GM19455 (cell line): ENCODE data around the gene PAQR7.

Source experiments
- ATAC-seq: cut with Tn5 transposase; IDR thresholded peaks from one replicate; pipeline ENCODE4 v1.9.1; 2021; ENCODE audit not compliant: unreplicated experiment

The PAQR7 gene

DNA sequence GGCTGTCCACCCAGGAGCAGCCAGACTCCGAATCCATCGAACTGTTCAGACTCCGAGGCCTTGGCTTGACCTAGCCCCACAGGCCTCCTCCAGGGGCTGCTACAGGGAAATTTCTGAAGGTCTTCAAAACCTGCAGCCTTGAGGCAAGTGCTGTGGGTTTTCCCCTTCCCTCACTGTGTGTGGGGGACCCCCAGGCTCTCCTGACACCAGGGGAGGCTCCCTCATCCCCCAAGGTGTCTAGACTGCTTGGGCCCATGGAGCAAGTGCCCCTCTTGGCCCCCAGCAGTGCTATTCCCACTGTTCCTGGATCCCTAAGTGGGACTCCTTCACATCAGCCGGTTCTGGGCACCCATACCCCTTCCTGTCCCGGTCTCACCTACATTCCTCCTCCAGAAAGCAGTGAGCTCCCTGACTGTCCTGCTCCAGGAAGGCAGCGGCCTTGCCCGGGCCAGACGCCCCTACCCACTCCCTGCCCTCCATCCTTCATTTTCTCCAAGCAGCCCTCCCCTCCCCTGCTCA, 814 bp downstream of the PAQR7 start:
- no peak for ATAC-seq

DNA sequence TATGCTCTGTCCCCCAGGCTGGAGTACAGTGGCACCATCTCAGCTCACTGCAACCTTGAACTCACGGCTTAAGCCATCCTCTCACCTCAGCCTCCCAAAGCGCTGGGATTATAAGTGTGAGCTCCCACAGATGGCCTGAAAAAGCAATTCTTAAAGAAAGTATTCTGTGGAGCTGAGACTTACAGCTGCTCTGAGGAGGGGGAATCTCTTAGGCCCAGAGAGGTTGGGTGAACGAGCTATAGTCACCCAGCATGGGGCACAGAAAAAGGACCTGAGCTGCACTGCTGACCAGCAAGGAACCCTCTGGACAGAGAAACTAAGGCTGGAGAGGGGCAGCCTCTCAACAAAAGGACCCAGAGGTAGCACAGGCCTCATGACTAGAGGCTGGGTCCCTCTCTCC, 1.3 kb downstream of the PAQR7 start:
- no peak for ATAC-seq

DNA sequence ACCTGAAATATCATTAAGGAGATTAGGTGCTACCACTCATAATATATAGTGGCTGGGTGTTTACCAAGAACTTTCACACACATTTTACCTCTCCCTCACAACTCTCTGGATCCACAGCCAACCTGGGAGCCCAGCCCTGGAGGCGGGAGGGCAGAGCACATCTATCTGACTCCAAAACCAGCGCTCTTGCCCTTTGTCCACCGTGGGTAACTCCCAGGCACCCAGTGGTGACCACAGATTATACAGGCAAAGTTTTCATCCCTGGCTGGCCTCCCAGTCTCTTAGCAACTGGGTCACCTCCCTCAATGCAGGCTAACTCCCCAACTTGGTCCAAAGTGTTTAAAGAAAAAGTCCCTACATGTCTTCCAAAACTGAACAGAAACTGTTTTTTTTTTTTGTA, 2.4 kb downstream of the PAQR7 start:
- no peak for ATAC-seq

DNA sequence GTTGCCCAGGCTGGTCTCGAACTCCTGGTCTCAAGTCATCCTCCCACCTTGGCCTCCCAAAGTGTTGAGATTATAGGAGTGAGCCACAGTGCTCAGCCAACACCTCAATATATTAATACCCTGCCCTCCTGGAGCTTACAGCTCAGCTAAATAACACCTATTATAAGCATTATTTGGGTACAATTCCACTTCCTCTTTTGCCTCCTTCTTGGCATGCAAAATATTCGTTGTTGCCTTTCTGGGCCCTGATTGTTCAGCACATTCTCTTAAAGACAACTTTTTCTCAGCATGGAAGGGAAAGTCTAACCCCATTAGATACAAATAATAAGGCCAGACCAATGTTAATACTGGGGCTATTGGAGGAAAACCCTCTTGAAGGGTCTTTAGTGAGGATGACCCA, 2.8 kb downstream of the PAQR7 start:
- ATAC-seq = no peak

DNA sequence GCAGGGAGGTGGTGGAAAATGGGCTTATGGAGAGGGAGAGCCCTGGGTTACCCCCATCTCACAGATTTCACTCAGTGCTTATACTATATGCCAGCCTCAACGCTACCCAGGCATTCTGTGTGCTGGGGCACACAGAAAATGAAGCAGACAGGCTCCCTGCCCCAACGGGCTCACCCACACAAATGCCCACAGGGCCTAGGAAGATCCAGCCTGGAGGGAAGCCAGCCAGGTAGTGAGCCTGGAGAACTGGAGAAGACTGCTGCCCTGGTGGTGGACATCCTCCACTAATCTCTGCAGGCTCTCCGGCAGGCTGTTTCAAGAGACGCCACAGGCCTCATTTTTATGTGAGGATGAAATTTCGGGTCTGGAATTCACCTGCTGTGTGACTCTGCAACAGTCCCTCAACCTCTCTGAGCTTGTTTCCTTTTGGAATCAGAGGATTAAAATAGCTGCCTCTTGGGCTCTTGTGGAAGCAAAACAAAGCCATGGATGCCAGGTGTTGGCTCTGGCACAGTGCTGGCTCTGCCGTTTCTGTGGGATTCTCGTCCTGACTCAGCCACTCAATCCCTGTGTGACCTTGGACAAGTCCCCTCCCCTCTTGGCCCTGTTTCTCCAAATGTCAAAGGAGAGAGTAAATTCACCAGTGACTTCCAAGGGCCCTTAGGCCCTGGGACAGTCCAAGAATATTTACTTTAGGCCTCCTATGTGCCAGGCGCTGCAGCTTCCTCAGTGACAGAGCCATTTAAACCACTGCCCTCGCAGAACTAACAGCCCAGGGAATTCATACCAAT, 3.6 kb downstream of the PAQR7 start:
- ATAC-seq = no peak

DNA sequence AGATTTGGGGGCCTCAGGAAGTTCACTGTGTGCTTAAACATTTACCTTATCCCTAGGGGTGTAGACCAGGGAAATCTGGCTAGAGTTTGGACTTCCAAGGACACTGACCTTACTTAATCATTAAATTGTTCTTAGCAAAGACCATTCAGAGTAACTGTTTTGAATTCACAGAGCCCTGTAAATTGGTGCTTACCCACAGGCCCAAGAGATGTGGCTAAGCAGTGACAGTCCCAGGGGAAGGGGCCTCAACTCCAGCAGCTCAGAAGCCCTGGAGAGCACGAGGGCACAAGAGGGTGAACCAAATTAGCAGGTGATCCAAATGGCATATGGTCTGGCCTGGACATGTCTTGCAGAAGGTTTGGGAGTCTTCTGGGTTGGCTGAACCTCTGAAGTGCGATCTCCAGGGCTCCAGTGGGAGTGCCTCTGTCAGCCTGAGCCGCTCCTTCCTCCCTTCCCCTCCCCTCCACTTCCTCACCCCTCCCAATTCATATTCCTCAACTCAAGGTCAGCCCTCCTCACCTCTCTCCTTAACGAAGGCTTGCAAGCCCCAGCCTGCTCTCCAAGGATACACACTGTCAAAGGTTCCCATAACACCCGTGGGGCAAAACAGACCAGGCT, 4.3 kb downstream of the PAQR7 start:
- no peak for ATAC-seq

DNA sequence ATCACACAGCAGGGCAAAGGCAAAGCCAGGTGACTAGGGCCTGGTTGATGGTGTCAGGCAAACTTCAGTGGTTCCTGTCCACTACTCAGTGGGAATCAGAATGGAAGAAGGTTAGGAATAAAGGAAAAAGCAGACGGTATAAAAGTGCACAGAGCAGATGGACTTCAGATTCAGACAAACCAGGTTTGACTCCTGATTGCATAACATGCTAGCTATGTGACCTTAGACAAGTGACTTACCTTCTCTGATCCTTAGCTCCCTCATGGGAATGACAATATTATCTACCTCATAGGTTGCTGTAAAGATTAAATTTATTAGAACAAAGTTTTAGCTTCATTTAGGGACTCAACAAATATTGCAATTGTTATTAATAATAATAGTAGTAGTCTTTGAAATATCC, 4.9 kb downstream of the PAQR7 start:
- ATAC-seq = no peak

DNA sequence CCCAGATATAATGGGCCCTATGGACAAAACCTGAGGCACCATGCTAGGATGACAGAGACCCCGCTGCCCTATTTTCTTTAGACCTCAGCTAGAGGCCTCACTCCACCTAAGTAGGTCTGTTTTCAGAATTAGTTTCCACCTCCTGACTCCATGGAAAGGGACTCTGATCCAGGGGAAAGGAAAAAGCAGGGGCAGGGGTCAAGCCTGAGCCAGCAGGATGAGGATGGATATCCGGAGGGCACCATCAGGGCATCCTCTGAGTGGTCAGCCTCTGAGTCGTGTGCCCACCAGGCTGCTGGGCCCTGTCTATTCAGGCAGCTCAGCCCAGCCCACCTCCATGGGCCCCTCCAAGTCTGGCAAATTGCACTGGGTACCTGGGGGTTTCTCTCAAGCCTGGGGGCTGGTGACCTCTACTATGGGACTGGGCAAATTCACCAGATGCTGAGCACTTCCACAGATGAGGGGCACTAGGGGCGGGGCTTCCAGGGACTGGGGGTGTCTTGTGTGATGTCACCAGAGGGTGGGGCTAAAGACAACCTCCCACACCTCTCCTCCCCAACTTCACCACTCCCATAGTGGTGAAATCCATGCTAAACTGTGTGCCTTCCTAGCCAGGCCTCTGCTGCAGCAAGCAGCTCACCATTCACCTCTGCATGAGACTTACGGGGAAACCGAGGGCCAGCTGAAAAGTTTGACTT, 5.5 kb downstream of the PAQR7 start:
- ATAC-seq = no peak

DNA sequence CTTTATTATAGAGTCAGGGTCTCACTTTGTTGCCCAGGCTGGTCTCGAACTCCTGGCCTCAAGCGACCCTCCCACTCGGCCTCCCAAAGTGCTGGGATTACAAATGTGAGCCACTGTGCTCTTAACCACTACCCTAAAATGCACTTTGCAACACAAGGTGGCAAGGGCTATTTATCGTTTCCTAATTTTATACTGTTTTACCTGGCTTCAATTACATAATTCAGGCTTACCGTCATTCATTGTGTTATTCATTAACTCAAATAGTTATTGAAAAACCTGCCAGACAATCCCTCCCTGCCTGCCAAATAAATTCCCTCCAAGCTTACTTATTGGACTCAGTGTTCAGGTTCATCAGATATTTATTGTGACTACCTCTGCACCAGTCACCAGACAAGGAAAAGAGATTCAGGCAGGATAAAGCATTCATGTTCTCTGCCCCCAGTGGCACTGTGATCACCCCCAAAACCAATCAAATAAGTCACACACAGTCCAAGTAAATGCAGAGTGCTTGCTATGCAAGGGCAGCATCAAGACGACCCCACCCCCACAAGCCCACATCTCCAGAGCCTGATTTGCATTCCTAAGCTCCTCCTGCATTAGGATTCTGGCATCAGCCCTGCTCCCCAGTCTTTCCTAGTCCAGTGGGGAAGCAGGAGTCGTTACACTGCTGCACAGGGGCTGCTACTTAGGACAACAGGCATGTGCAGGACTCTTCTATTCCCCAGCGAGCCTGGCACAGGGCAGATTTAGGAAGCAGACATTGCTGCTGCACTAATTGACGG, 8.1 kb downstream of the PAQR7 start:
- no peak for ATAC-seq

DNA sequence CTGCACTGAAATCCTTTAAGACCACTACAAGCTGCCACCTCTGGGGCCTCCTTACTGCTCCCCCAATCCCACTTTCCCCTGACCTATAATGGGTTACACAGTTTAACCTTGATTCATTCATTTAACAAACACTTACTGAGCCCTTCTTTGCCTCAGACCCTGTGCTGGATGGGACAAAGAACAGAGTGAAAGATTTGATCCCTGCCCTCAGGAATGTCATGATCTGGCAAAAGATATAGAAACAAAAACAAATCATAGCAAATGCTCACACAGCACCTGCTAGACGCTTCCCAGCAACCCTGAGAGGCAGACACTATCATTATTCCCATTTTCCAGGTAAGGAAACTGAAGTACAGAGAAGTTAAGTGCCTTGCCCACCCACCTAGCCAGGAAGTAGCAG, 9.2 kb downstream of the PAQR7 start:
- ATAC-seq = no peak

DNA sequence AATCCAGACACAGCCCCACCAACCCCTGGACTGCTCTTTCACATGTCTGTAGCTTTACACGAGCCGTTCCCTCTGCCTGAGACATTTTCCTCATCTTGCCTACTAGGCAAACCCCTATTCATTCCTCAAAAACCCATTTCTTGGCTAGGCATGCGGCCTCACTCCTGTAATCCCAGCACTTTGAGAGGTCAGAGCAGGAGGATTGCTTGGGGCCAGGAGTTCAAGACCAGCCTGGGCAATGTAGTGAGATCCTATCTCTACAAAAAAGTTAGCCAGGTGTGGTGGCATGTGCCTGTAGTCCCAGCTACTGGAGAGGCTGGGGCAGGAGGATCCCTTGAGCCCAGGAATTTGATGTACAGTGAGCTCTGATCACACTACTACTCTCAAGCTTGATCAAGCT, 11.1 kb downstream of the PAQR7 start:
- no peak for ATAC-seq

DNA sequence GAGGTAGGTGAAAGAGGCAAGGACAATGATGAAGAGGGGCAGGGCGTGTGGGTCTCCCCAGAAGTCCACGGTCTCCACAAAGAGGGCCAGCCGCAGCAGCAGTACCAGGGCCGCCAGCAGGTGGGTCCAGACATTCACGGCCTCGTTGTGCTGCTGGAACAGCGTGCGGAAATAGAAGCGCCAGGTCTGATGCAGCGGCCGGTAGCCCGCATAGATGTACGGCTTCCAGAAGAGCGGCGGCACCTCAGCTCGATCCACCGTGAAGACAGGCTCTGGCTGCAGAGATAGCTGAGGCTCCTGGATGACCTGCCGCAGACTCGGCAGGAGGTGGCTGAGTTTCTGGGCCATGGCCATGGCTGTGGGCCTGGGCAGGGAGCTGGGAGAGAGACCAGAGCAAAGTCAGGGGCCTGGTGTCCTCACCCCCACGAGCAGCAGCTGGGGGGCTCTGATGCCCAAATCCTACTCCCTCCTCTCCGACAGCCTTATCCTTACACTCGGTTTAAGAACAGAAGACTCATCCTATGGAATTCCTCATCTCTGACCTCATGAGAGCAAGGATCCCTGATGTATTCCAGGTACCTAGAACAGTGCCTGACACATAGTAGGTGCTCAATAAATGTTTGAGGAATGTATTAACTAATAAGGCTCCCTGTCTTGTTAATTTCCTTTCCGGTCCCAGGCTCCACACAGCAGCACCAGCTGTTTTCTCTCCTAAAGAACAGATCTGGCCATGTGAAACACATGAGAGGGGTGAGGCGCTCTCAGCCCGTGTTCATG, 11.8 kb downstream of the PAQR7 start:
- no peak for ATAC-seq

DNA sequence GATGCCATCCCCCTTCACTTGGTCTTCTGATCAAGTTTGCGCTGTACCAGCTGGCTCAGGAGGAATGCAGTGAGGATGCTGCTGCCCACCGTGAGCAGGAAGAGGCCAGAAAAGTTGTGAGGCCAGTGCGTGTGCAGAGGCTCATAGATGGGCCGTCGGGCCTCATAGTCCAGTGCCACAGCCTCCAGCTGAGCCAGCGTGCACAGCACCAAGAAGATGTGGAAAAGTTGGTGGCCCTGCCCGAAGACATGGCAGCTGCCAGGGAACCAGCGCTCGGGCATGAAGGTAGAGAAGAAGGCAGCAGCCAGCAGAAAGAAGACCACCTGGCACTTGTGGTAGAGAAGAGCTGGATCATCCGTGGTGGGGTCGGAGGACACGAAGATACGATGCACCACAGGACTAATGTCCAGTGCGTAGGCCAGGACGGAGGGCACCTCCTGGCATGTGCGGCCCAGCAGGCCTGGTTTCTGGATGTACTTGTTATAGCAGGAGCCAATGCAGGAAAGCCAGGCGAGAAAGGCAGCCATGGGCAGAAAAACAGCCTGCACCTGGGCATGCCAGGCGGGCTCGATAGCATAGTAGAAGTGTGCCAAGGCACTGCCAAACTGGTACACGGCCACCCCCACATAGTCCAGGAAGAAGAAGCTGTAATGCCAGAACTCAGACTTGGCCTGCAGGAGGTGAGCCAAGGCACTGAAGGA, 12.6 kb downstream of the PAQR7 start:
- no peak for ATAC-seq

DNA sequence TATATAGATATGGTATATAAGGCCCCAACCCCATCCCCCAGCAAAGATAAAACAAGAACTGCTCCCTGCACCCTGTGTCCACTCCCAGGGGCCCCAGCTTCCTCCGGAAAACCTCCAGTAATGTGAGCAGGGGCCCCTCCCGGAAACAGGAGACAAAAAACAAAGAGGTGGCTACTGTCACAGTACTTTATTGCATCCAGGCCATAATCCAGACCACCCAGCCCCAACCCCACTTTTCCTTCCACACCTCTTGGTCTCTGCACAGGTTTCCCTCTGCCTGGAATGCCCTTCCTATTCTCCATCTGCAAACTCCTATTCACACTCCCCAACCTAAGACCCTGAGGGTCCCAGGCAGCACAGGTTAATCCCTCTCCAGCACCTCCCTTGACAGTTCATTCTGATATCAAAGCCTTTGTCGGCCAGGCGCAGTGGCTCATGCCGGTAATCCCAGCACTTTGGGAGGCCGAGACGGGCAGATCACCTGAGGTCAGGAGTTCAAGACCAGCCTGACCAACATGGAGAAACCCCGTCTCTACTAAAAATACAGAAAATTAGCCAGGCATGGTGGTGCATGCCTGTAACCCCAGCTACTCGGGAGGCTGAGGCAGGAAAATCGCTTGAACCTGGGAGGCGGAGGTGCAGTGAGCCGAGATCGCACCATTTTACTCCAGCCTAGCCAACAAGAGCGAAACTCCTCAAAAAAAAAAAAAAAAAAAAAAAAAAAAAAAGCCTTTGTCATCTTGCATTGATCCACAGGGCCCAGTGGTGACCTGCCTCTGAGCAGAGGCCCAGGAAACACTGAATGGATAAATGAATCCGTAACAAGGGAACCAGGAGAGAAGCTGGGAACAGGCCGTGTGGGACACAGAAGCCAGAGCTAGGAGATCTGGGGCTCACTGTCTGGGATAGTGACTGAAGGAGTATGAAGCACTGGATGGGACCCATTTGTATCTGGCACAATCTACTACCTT, 13.9 kb downstream of the PAQR7 start:
- ATAC-seq = no peak

DNA sequence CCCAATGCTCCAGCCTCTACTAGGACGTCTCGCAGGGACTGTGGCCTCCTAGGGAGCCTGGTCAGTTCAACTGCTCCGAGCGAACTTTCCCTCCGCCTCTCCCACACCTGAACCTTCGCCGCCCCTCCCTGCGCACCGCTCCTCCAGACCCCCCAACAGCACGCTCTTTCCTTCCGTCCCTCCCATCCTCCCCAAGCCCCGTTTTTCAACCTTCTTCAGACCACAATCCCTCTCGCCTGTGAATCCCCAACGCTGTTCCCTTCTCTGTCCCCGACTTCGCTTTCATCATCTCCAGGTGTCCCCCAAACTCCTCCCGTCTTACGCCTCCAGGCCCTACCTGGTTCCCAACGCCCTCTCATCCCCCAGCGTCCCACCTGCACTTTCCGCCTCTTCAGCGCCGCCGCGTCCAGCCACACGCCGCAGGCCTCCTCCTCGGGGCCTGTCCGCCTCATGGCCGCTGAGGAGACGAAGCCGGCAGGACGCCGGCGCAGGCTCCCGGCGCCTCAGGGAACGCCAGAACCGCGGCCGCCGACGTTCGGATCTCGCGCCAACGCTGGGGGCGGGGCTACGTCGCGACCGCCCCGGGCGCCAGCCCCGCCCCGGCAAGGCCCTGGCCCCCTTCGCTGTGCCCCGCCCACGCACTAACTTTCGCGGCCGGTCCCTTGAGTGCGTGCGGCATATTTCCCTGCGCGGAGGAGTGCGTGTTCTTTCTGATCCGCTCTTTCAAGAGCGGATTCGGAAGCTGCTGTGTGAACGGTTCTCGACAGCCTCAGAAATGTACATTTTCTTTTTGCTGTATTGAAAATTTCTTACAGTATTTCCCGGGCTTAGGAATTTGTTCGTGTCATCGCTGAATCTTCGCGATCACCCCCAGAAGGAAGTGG, 16.4 kb downstream of the PAQR7 start, which contains the start of gene AUNIP:
Gene AUNIP (minus strand): TSS at position 552 of the 884 bp plus-strand sequence. CDS start 100 bp downstream, at position 452.
- ATAC-seq = peak; percentile 85

DNA sequence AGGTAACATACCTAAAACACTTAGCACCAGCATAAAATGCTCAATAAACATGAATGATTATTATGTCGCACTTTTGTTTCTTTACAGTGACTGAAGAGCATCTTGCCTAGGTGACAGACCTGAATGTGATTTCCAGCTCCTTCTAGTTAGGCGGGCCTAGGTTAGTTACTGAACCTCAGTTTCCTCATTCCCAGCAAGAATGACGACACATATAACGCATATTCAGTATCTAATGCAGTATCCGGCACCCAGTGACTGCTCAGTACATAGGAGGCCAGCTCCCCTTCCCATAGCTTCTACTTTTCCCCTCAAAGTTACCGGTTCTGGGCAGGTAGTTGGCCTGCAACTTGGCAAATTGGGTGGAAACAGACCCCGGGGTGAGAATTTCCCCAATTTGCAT, 17.0 kb downstream of the PAQR7 start:
- no peak for ATAC-seq

DNA sequence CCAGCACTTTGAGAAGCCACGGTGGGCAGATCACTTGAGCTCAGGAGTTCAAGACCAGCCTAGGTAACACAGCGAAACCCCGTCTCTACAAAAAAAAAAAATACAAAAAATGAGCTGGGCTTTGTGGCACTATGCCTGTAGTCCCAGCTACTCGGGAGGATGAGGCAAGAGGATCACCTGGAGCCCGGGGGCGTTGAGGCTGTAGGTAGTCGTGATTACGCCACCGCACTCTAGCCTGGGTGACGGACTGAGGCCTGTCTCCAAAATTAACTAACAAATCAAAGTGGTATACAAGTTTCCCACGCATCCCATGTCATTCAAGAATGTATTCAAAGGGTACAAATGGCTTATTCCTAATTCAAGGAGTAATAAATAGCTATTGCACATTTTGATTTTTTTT, 18.7 kb downstream of the PAQR7 start:
- no peak for ATAC-seq

DNA sequence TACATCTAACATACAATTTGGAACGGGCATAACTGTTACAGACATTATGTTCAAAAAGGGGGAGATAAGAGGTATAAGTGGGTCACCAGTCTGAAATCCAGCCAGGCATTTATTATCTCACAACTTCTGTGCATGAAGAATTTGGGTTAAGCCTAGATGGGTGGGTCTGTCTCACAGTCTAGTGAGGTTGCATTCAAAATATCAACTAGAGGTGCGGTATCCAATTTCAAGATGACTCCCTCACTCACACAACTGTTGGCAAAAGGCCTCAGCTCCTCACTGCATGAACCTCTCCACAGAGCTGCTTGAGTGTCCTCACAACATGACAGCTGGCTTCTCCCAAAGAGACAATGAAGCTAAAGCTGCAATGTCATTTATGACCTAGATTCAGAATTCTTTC, 21.0 kb downstream of the PAQR7 start:
- no peak for ATAC-seq
